HepG2 (cell line): Measurements from ENCODE around the gene CHID1. TPM values are rescaled to one million over a fixed set of nuclear protein-coding genes. Genes with fewer than 3 reads are reported as not detected.

Experiments used
- AGO2 ChIP-seq: fragments of 200-400 bp; formaldehyde crosslinking; optimal IDR thresholded peaks from 2 replicates; pipeline ENCODE3; 2017; ENCODE audit warnings: mild to moderate bottlenecking, low read depth, low read length, moderate library complexity
- ATF1 ChIP-seq: IDR thresholded peaks from 2 replicates; pipeline ENCODE4 v1.6.1; 2016; ENCODE audit warnings: mild to moderate bottlenecking, control low read depth
- ATF4 ChIP-seq, 2 experiments: fragments of 450-650 bp in 1 of 2; sonication (generic) in 1 of 2; formaldehyde crosslinking; IDR thresholded peaks; 2 replicates each; pipeline versions ENCODE4 v1.5.0 to v1.8.0; 2020 to 2022; ENCODE audit warnings: mild to moderate bottlenecking in 1 of 2, missing genetic modification reagents in 1 of 2
- GZF1 ChIP-seq: sonication (generic); formaldehyde crosslinking; IDR thresholded peaks from 2 replicates; pipeline ENCODE4 v1.5.1; 2020; ENCODE audit warnings: mild to moderate bottlenecking, missing genetic modification reagents
- HMGA1 ChIP-seq: sonication (generic); formaldehyde crosslinking; conservative IDR thresholded peaks from 2 replicates; pipeline ENCODE4 v1.4.0; 2020; ENCODE audit warnings: missing genetic modification reagents
- MAFG ChIP-seq: sonication (generic); formaldehyde crosslinking; IDR thresholded peaks from 2 replicates; pipeline ENCODE4 v1.5.1; 2020; ENCODE audit warnings: mild to moderate bottlenecking, missing genetic modification reagents
- PHF20 ChIP-seq: sonication (generic); formaldehyde crosslinking; IDR thresholded peaks from 2 replicates; pipeline ENCODE4 v1.5.0; 2020; ENCODE audit warnings: mild to moderate bottlenecking, missing genetic modification reagents
- RFX5 ChIP-seq: IDR thresholded peaks from 2 replicates; pipeline ENCODE4 v1.6.1; 2011; ENCODE audit warnings: low read depth, low read length, improper control_type of control experiment
- SSRP1 ChIP-seq: IDR thresholded peaks from 2 replicates; pipeline ENCODE4 v1.6.1; 2016; ENCODE audit warnings: control low read depth
- TFAP4 ChIP-seq: sonication (generic); IDR thresholded peaks from 2 replicates; pipeline ENCODE4 v1.6.1; 2016; ENCODE audit warnings: low read depth, borderline replicate concordance
- ZBTB1 ChIP-seq: sonication (generic); formaldehyde crosslinking; IDR thresholded peaks from 2 replicates; pipeline ENCODE4 v1.4.0; 2020; ENCODE audit warnings: missing genetic modification reagents, borderline replicate concordance
- ZMAT3 ChIP-seq: sonication (generic); formaldehyde crosslinking; conservative IDR thresholded peaks from 2 replicates; pipeline ENCODE4 v1.7.0; 2021; ENCODE audit warnings: missing genetic modification reagents
- ZNF224 ChIP-seq: sonication (generic); formaldehyde crosslinking; IDR thresholded peaks from 2 replicates; pipeline ENCODE4 v1.5.0; 2020; ENCODE audit warnings: mild to moderate bottlenecking, missing genetic modification reagents
- ZNF326 ChIP-seq: sonication (generic); formaldehyde crosslinking; IDR thresholded peaks from 2 replicates; pipeline ENCODE4 v1.4.0; 2020; ENCODE audit warnings: missing genetic modification reagents, borderline replicate concordance
- ZNF441 ChIP-seq: sonication (generic); formaldehyde crosslinking; IDR thresholded peaks from 2 replicates; pipeline ENCODE4 v1.7.0; 2021; ENCODE audit warnings: missing genetic modification reagents, borderline replicate concordance
- ZNF451 ChIP-seq: sonication (generic); formaldehyde crosslinking; IDR thresholded peaks from 2 replicates; pipeline ENCODE4 v1.5.0; 2020; ENCODE audit warnings: mild to moderate bottlenecking, missing genetic modification reagents
- ZNF674 ChIP-seq: sonication (generic); formaldehyde crosslinking; IDR thresholded peaks from 2 replicates; pipeline ENCODE4 v1.5.0; 2020; ENCODE audit warnings: low read depth, mild to moderate bottlenecking, missing genetic modification reagents
- ZNF687 ChIP-seq: sonication (generic); formaldehyde crosslinking; IDR thresholded peaks from 2 replicates; pipeline ENCODE4 v1.5.1; 2020; ENCODE audit warnings: mild to moderate bottlenecking, missing genetic modification reagents, moderate library complexity
- ZNF773 ChIP-seq: sonication (generic); formaldehyde crosslinking; IDR thresholded peaks from 2 replicates; pipeline ENCODE4 v1.4.0; 2020; ENCODE audit warnings: missing genetic modification reagents, borderline replicate concordance
- polyA plus RNA-seq, 8 experiments: library from polyadenylated mRNA; depleted of rRNA in 3 of 8; stranded (reverse) in 7 of 8; unstranded in 1 of 8; fragments of >200 nt; fragmentation: Illumina TruSeq in 4 of 8; extraction: Trizol in 4 of 8; gene quantifications; 2 replicates each; pipeline versions ENCODE4 v1.2.1 to v1.2.3, GENCODE V29; 2011 to 2016; ENCODE audit warnings: low read depth in 4 of 8, missing spikeins in 1 of 8, mixed read lengths in 1 of 8; ENCODE audit not compliant: insufficient read depth in 1 of 8
- total RNA-seq, 5 experiments: library from RNA; depleted of rRNA; stranded (reverse); fragments of >200 nt; fragmentation: Illumina TruSeq; extraction: Trizol; gene quantifications; 2 replicates each; pipeline ENCODE4 v1.2.3, GENCODE V29; 2016; ENCODE audit warnings: low read depth in 1 of 5
- TF ChIP-seq, protein P1 (sequence below): sonication (generic); formaldehyde crosslinking; IDR thresholded peaks from 2 replicates; pipeline ENCODE4 v1.5.0; 2020; ENCODE audit warnings: mild to moderate bottlenecking, missing genetic modification reagents
- TF ChIP-seq, protein P2 (sequence below): sonication (generic); formaldehyde crosslinking; IDR thresholded peaks from 2 replicates; pipeline ENCODE4 v1.4.0; 2020; ENCODE audit warnings: missing genetic modification reagents

Gene CHID1
- total and polyA plus RNA-seq, 2 of the 13 experiments (the other 11 are each of a cell fraction or from before 2014, with no cell fraction given): 65.1 to 93.6 TPM

GRCh38 chr11:921921-922678, 11.5 kb upstream of the CHID1 start (continued):
- TF ChIP-seq ZNF441 (CRISPR knock-in tag): 0 out of 2 replicates have a peak, but pooled peaks have one; percentile 18
- no peak for TF ChIP-seq ZMAT3 (CRISPR knock-in tag)
- no peak for TF ChIP-seq ZBTB1
- no peak for TF ChIP-seq RFX5
- no peak for TF ChIP-seq ZNF451
- peak; percentile 68 for TF ChIP-seq ZNF687 (CRISPR knock-in tag)
- TF ChIP-seq ZNF326 (CRISPR knock-in tag): no peak
- no peak for TF ChIP-seq GZF1
- peak; percentile 64 for TF ChIP-seq TFAP4
- no peak for TF ChIP-seq PHF20 (CRISPR knock-in tag)
- TF ChIP-seq, protein P1, sequence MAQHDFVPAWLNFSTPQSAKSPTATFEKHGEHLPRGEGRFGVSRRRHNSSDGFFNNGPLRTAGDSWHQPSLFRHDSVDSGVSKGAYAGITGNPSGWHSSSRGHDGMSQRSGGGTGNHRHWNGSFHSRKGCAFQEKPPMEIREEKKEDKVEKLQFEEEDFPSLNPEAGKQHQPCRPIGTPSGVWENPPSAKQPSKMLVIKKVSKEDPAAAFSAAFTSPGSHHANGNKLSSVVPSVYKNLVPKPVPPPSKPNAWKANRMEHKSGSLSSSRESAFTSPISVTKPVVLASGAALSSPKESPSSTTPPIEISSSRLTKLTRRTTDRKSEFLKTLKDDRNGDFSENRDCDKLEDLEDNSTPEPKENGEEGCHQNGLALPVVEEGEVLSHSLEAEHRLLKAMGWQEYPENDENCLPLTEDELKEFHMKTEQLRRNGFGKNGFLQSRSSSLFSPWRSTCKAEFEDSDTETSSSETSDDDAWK (CRISPR knock-in tag): no peak
- no peak for TF ChIP-seq AGO2
- TF ChIP-seq ATF1 (CRISPR knock-in tag): no peak
- TF ChIP-seq, protein P2, sequence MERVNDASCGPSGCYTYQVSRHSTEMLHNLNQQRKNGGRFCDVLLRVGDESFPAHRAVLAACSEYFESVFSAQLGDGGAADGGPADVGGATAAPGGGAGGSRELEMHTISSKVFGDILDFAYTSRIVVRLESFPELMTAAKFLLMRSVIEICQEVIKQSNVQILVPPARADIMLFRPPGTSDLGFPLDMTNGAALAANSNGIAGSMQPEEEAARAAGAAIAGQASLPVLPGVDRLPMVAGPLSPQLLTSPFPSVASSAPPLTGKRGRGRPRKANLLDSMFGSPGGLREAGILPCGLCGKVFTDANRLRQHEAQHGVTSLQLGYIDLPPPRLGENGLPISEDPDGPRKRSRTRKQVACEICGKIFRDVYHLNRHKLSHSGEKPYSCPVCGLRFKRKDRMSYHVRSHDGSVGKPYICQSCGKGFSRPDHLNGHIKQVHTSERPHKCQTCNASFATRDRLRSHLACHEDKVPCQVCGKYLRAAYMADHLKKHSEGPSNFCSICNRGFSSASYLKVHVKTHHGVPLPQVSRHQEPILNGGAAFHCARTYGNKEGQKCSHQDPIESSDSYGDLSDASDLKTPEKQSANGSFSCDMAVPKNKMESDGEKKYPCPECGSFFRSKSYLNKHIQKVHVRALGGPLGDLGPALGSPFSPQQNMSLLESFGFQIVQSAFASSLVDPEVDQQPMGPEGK (CRISPR knock-in tag): peak; percentile 85
- no peak for TF ChIP-seq MAFG (CRISPR knock-in tag)
- no peak for TF ChIP-seq HMGA1 (CRISPR knock-in tag)
- TF ChIP-seq ZNF773 (CRISPR knock-in tag): no peak
- TF ChIP-seq ZNF224: no peak
- no peak for TF ChIP-seq ATF4 (CRISPR knock-in tag; IDR thresholded peaks at IDR 0.05)
- TF ChIP-seq SSRP1: no peak
- no peak for TF ChIP-seq ZNF674 (CRISPR knock-in tag)
